Endodermal cell (in vitro differentiated cells): ENCODE measurements around the gene CLIC3. TPM values are rescaled to one million over a fixed set of nuclear protein-coding genes. Genes with fewer than 3 reads are reported as not detected.

ENCODE experiments used
- DNase-seq: peaks from one replicate; pipeline ENCODE4 v3.0.0-alpha.2; 2017
- H3K27ac ChIP-seq: 2 replicates; pipeline ENCODE4 v1.5.1; 2013; ENCODE audit warnings: mild to moderate bottlenecking, low read depth, low read length, moderate library complexity
- H3K27me3 ChIP-seq: 2 replicates; pipeline ENCODE4 v1.6.1; 2013; ENCODE audit warnings: mild to moderate bottlenecking, low read length, moderate library complexity; ENCODE audit not compliant: insufficient read depth, control insufficient read depth, poor library complexity, severe bottlenecking
- H3K36me3 ChIP-seq: 2 replicates; pipeline ENCODE4 v1.7.0; 2013; ENCODE audit warnings: mild to moderate bottlenecking, low read length, moderate library complexity; ENCODE audit not compliant: control insufficient read depth, insufficient read depth
- H3K4me1 ChIP-seq: one replicate; pipeline ENCODE4 v1.7.0; 2013; ENCODE audit warnings: low read length; ENCODE audit not compliant: control insufficient read depth, insufficient read depth
- H3K4me3 ChIP-seq: 2 replicates; pipeline ENCODE4 v1.5.1; 2013; ENCODE audit warnings: mild to moderate bottlenecking, low read length, moderate library complexity
- H3K9ac ChIP-seq: 2 replicates; pipeline ENCODE4 v1.6.1; 2013; ENCODE audit warnings: mild to moderate bottlenecking, low read length, moderate library complexity; ENCODE audit not compliant: poor library complexity, severe bottlenecking; ENCODE audit errors: extremely low read depth
- H3K9me3 ChIP-seq: 2 replicates; pipeline ENCODE4 v1.6.1; 2013; ENCODE audit warnings: mild to moderate bottlenecking, low read length, moderate library complexity; ENCODE audit not compliant: control insufficient read depth
- H3K27ac Mint-ChIP-seq: 2 replicates; pipeline ENCODE4 v1.8.0; 2020; ENCODE audit warnings: mixed read lengths
- H3K27me3 Mint-ChIP-seq: 2 replicates; pipeline ENCODE4 v1.8.0; 2021; ENCODE audit warnings: mild to moderate bottlenecking, mixed read lengths; ENCODE audit not compliant: insufficient read depth
- H3K36me3 Mint-ChIP-seq: 2 replicates; pipeline ENCODE4 v1.8.0; 2020; ENCODE audit warnings: low read depth, mixed read lengths
- H3K4me1 Mint-ChIP-seq: 2 replicates; pipeline ENCODE4 v1.8.0; 2020; ENCODE audit warnings: mixed read lengths
- H3K4me3 Mint-ChIP-seq: 2 replicates; pipeline ENCODE4 v1.8.0; 2020; ENCODE audit warnings: mild to moderate bottlenecking, moderate library complexity, mixed read lengths
- H3K9me3 Mint-ChIP-seq: 2 replicates; pipeline ENCODE4 v1.8.0; 2020; ENCODE audit warnings: mild to moderate bottlenecking, mixed read lengths
- WGBS, 2 experiments: methylation state at CpG; one replicate each; pipeline versions ENCODE4 v1.1.5 to v1.1.7; 2013; ENCODE audit warnings: missing lambda C conversion rate in 2 of 2, mixed read lengths in 1 of 2; ENCODE audit not compliant: insufficient coverage in 1 of 2, insufficient read length in 1 of 2; 5-methylcytosine and 5-hydroxymethylcytosine counted together
- total RNA-seq, 2 donors: library from RNA; stranded (reverse); fragmentation: NEBNext Ultra II Directional in 1 of 2; extraction: Animal tissue kit (Norgen Biotek cat#: 25700) in 1 of 2; gene quantifications; 2 replicates in 1 of 2; 3 replicates in 1 of 2; pipeline ENCODE4 v1.2.1, GENCODE V29; 2021
- TF ChIP-seq, protein P1 (sequence below): fragments of 200-600 bp; sonication (generic); conservative IDR thresholded peaks from 2 replicates; pipeline ENCODE4 v1.5.0; 2021; ENCODE audit warnings: antibody characterized with exemption, mild to moderate bottlenecking

The CLIC3 gene
- total RNA-seq, 2 donors from 2014 or later, result 0.46 TPM; not detected in 1

DNA sequence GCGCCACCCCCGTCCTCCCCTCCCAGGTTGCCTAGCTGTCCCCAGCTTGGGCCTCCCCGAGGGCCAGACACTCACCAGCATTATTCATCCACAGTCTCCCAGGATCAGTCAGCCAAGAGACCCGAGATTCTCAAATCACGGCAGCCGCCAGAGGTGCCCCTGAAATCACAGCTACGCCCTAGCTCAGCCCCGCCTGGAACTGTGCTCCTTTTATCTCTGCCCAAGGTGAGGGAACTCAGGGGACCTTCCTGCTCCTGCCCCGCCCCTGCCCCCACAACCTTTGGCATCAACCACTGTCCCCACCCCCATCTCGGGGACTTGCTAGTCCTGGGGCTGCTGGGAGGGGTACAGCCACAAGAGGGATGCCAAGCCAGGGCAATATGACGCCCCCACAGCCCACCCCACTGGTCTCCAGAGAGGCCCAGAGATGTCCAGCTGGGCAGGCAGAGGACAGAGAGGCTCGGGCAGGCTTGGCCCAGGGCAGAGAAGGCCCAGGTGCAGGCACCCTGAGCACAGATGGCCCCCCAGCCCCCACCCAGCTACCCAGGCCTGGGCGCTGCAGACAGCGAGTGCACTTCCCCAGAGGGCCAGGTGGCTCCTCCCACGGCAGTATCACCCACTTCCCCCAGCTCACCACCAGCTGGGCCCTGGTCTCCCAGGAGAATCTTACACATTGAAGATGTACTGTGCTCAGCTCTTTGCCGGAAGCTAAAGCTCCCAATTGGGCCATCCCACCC is 35.7 kb upstream of the CLIC3 start, which contains the start of gene FUT7:
Gene FUT7 (minus strand): TSS at position 185 of the 737 bp plus-strand sequence. CDS start 97 bp downstream, at position 88.
- Histone ChIP-seq H3K4me1 (no peaks in the 10 kb centered on the region), H3K9ac (no peak within 1 kb of the TSS), H3K27me3 (peaks cover 16% of the 10 kb centered on the region), H3K9me3 (no peaks in the 10 kb centered on the region), H3K27ac (no peak within 1 kb of the TSS), H3K36me3 (no peaks in the 10 kb centered on the region), H3K4me3 (no peak within 1 kb of the TSS)
- Mint-ChIP-seq H3K36me3 (no peaks in the 10 kb centered on the region), H3K27me3 (peaks cover 13% of the 10 kb centered on the region), H3K9me3 (no peaks in the 10 kb centered on the region), H3K4me3 (no peak within 1 kb of the TSS), H3K4me1 (no peaks in the 10 kb centered on the region), H3K27ac (no peak within 1 kb of the TSS)
- 86 to 90% methylated on average over 4 to 16 of the region's 16 CpGs for WGBS, 2 experiments
- TF ChIP-seq, protein P1, sequence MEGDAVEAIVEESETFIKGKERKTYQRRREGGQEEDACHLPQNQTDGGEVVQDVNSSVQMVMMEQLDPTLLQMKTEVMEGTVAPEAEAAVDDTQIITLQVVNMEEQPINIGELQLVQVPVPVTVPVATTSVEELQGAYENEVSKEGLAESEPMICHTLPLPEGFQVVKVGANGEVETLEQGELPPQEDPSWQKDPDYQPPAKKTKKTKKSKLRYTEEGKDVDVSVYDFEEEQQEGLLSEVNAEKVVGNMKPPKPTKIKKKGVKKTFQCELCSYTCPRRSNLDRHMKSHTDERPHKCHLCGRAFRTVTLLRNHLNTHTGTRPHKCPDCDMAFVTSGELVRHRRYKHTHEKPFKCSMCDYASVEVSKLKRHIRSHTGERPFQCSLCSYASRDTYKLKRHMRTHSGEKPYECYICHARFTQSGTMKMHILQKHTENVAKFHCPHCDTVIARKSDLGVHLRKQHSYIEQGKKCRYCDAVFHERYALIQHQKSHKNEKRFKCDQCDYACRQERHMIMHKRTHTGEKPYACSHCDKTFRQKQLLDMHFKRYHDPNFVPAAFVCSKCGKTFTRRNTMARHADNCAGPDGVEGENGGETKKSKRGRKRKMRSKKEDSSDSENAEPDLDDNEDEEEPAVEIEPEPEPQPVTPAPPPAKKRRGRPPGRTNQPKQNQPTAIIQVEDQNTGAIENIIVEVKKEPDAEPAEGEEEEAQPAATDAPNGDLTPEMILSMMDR, result no peak
- DNase-seq, result no peak

DNA sequence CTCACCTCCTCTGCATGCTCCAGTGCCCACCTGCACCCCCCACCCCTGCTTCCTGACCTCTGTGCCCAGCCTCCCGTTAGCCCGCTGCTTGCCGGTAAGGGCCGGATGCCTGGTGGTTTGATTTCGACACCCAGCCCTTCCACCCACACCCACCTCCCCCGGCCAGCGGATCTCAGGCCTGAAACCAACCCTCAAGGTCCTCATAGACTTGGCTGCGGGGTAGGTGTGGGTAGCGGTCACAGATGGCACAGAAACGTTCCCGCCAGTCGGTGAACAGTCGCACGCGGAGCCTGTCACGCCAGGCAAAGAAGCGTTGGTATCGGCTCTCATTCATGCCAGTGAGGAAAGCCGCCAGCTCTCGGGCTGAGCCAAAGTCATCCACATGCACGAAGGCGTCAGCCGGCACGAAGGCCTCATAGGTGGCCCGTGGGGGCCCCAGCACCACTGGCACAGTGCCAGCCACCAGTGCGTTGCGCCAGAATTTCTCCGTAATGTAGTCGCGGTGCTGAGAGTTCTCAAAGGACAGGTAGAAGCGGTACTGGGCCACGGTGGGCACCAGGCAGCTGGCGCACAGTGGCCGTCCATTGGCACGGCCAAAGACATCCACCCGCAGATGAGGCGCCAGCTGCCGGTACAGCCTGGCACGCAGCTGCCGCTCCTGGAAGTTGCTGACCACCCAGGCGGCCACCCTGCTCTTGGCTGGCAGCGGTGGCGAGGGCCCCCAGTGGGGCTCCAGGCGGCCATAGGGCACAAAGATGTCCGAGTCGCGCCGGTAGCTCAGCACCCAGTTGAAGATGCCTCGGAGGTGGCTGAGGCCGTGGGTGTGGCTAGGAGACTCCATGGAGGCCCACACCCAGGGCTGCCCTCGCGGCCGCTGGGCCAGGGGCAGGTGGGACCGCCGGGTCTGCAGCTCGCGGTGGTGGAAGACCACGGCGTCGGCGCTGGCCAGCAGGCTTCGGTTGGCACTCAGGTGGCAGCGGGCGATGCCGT is 34.5 kb upstream of the CLIC3 start:
- DNase-seq, result no peak
- Mint-ChIP-seq H3K4me3 (no peak overlapping the region), H3K36me3 (no peaks in the 10 kb centered on the region), H3K27ac (no peak overlapping the region), H3K9me3 (no peaks in the 10 kb centered on the region), H3K4me1 (no peaks in the 10 kb centered on the region), H3K27me3 (peaks cover 16% of the 10 kb centered on the region)
- H3K9ac ChIP-seq, result no peak overlapping the region
- H3K27ac ChIP-seq, result no peak overlapping the region
- TF ChIP-seq, protein P1, result no peak
- H3K9me3 ChIP-seq, result no peaks in the 10 kb centered on the region
- 94 to 96% methylated on average over 49 to 65 of the region's 65 CpGs for WGBS, 2 experiments
- no peaks in the 10 kb centered on the region for H3K36me3 ChIP-seq
- H3K27me3 ChIP-seq, result peaks cover 20% of the 10 kb centered on the region
- no peak overlapping the region for H3K4me3 ChIP-seq
- no peaks in the 10 kb centered on the region for H3K4me1 ChIP-seq

DNA sequence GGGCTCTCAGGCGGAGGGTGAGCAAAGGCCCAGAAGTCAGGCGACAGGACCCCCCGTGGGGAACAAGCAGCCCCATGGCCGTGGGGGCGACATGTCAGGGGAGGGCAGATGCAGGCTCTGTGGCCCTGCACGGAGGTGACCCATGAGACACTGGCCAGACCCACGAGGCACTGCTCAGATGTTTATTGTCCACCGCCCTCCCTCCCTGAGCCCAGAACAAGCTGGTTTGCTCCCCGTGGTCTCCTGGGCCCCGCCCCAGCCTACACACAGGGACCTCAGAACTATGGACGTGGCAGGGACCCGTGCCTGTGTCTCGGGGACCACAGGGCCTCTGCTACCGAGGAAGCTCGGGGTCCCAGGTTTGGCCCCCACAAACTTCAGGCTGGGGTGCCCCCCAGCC is 33.6 kb upstream of the CLIC3 start:
- TF ChIP-seq, protein P1, result no peak
- H3K27ac ChIP-seq, result no peak overlapping the region
- H3K9me3 ChIP-seq, result no peaks in the 10 kb centered on the region
- H3K9me3 Mint-ChIP-seq, result no peaks in the 10 kb centered on the region
- WGBS, 2 experiments, result 91 to 94% methylated on average over 12 to 15 of the region's 15 CpGs
- no peaks in the 10 kb centered on the region for H3K4me1 Mint-ChIP-seq
- peaks cover 20% of the 10 kb centered on the region for H3K27me3 ChIP-seq
- H3K4me1 ChIP-seq, result no peaks in the 10 kb centered on the region
- H3K4me3 Mint-ChIP-seq, result no peak overlapping the region
- no peak overlapping the region for H3K4me3 ChIP-seq
- DNase-seq, result no peak
- peaks cover 16% of the 10 kb centered on the region for H3K27me3 Mint-ChIP-seq
- H3K36me3 Mint-ChIP-seq, result no peaks in the 10 kb centered on the region
- no peak overlapping the region for H3K9ac ChIP-seq
- H3K36me3 ChIP-seq, result no peaks in the 10 kb centered on the region
- no peak overlapping the region for H3K27ac Mint-ChIP-seq
